WTC11 (cell line): ENCODE results near the gene FOXN3. TPM values are rescaled to one million over a fixed set of nuclear protein-coding genes. Genes with fewer than 3 reads are reported as not detected.

Experiments used
- ATAC-seq: fragments of 200-7000 bp; cut with Tn5 transposase; 2 replicates; pipeline ENCODE4 v1.10.0; 2021; ENCODE audit warnings: mild to moderate bottlenecking, moderate library complexity
- CTCF ChIA-PET: fragments of 300-600 bp; sonication (Branson Sonifier 250); formaldehyde crosslinking; loops from one replicate; lab custom pipeline; 2021; ENCODE audit warnings: antibody characterized with exemption; lab: Charles Lee
- POLR2A ChIA-PET: fragments of 350-600 bp; sonication (Branson Sonifier 250); formaldehyde crosslinking; loops from one replicate; lab custom pipeline; 2021; ENCODE audit warnings: antibody characterized with exemption; lab: Charles Lee
- DNase-seq: peaks from one replicate; pipeline ENCODE4 v3.0.0; 2021; ENCODE audit warnings: low spot score
- H3K27ac Mint-ChIP-seq: 2 replicates; pipeline ENCODE4 v1.8.0; 2021; ENCODE audit warnings: mixed read lengths
- H3K27me3 Mint-ChIP-seq: 2 replicates; pipeline ENCODE4 v1.8.0; 2021; ENCODE audit warnings: low read depth, mild to moderate bottlenecking, moderate library complexity, mixed read lengths
- H3K36me3 Mint-ChIP-seq: 2 replicates; pipeline ENCODE4 v1.8.0; 2021; ENCODE audit warnings: mixed read lengths
- H3K4me1 Mint-ChIP-seq: 2 replicates; pipeline ENCODE4 v1.8.0; 2022; ENCODE audit warnings: mixed read lengths
- H3K4me3 Mint-ChIP-seq: 2 replicates; pipeline ENCODE4 v1.8.0; 2021; ENCODE audit warnings: mild to moderate bottlenecking, moderate library complexity, mixed read lengths
- H3K9me3 Mint-ChIP-seq: 2 replicates; pipeline ENCODE4 v1.8.0; 2021; ENCODE audit warnings: mixed read lengths
- ATF6 ChIP-seq: sonication (generic); formaldehyde crosslinking; IDR thresholded peaks from 2 replicates; pipeline ENCODE4 v1.8.1; 2023; ENCODE audit warnings: mild to moderate bottlenecking, missing genetic modification reagents
- ESRRA ChIP-seq: sonication (generic); formaldehyde crosslinking; IDR thresholded peaks from 2 replicates; pipeline ENCODE4 v1.8.1; 2022; ENCODE audit warnings: mild to moderate bottlenecking, missing genetic modification reagents, borderline replicate concordance
- FOXK1 ChIP-seq: sonication (generic); formaldehyde crosslinking; IDR thresholded peaks from 2 replicates; pipeline ENCODE4 v1.8.0; 2022; ENCODE audit warnings: mild to moderate bottlenecking, moderate library complexity, missing genetic modification reagents
- GABPB1 ChIP-seq: sonication (generic); formaldehyde crosslinking; IDR thresholded peaks from 2 replicates; pipeline ENCODE4 v1.8.1; 2023; ENCODE audit warnings: mild to moderate bottlenecking, missing genetic modification reagents
- GRHL2 ChIP-seq: fragments of 250-450 bp; sonication (Bioruptor Pico); IDR thresholded peaks from 2 replicates; pipeline ENCODE4 v1.8.0; 2022; ENCODE audit warnings: mild to moderate bottlenecking, moderate library complexity; ENCODE audit not compliant: insufficient replicate concordance, severe bottlenecking
- GTF2I ChIP-seq: fragments of 250-450 bp; sonication (Bioruptor Pico); conservative IDR thresholded peaks from 2 replicates; pipeline ENCODE4 v1.4.0; 2021; ENCODE audit warnings: mild to moderate bottlenecking
- HMGA2 ChIP-seq: fragments of 250-450 bp; sonication (Bioruptor Pico); IDR thresholded peaks from 2 replicates; pipeline ENCODE4 v1.4.0; 2021; ENCODE audit warnings: mild to moderate bottlenecking, moderate library complexity
- SP1 ChIP-seq: sonication (generic); formaldehyde crosslinking; conservative IDR thresholded peaks from 2 replicates; pipeline ENCODE4 v1.8.1; 2022; ENCODE audit warnings: missing genetic modification reagents
- ZBTB21 ChIP-seq: sonication (generic); formaldehyde crosslinking; IDR thresholded peaks from 2 replicates; pipeline ENCODE4 v1.8.1; 2023; ENCODE audit warnings: mild to moderate bottlenecking, missing genetic modification reagents, borderline replicate concordance
- ZNF121 ChIP-seq: sonication (generic); formaldehyde crosslinking; IDR thresholded peaks from 2 replicates; pipeline ENCODE4 v1.8.0; 2023; ENCODE audit warnings: missing genetic modification reagents
- total RNA-seq: library from RNA; stranded (reverse); gene quantifications from 3 replicates; pipeline ENCODE4 v1.2.3, GENCODE V29; 2021
- TF ChIP-seq, protein P1 (sequence below): sonication (generic); formaldehyde crosslinking; IDR thresholded peaks from 2 replicates; pipeline ENCODE4 v1.8.1; 2023; ENCODE audit warnings: mild to moderate bottlenecking, missing genetic modification reagents, borderline replicate concordance
- TF ChIP-seq, protein P2 (sequence below): fragments of 250-450 bp; sonication (Bioruptor Pico); IDR thresholded peaks from 2 replicates; pipeline ENCODE4 v1.9.0; 2021; ENCODE audit warnings: mild to moderate bottlenecking, borderline replicate concordance
- TF ChIP-seq, protein P3 (sequence below): sonication (generic); formaldehyde crosslinking; IDR thresholded peaks from 2 replicates; pipeline ENCODE4 v1.8.1; 2022; ENCODE audit warnings: low read depth, missing genetic modification reagents, borderline replicate concordance
- TF ChIP-seq, protein P4 (sequence below): fragments of 200-600 bp; IDR thresholded peaks from 2 replicates; pipeline ENCODE4 v1.8.0; 2022; ENCODE audit warnings: antibody characterized with exemption
- TF ChIP-seq, protein P5 (sequence below): sonication (generic); formaldehyde crosslinking; conservative IDR thresholded peaks from 2 replicates; pipeline ENCODE4 v1.8.1; 2022; ENCODE audit warnings: mild to moderate bottlenecking, missing genetic modification reagents

FOXN3 gene
- total RNA-seq, 1 experiment from 2014 or later = 170 TPM

GRCh38 chr14:89315493-89316470 lies 101.3 kb downstream of the FOXN3 start:
- Mint-ChIP-seq H3K36me3 (peaks cover 48% of the 10 kb centered on the region), H3K4me3 (no peak overlapping the region), H3K27ac (no peak overlapping the region; the same call in 1 of the 2 replicates), H3K27me3 (no peaks in the 10 kb centered on the region), H3K4me1 (peaks cover 52% of the 10 kb centered on the region), H3K9me3 (peaks cover 25% of the 10 kb centered on the region)
- POLR2A ChIA-PET = no interaction called here
- no peak for TF ChIP-seq SP1 (CRISPR knock-in tag)
- TF ChIP-seq ZBTB21 (CRISPR knock-in tag) = no peak
- TF ChIP-seq, protein P1, sequence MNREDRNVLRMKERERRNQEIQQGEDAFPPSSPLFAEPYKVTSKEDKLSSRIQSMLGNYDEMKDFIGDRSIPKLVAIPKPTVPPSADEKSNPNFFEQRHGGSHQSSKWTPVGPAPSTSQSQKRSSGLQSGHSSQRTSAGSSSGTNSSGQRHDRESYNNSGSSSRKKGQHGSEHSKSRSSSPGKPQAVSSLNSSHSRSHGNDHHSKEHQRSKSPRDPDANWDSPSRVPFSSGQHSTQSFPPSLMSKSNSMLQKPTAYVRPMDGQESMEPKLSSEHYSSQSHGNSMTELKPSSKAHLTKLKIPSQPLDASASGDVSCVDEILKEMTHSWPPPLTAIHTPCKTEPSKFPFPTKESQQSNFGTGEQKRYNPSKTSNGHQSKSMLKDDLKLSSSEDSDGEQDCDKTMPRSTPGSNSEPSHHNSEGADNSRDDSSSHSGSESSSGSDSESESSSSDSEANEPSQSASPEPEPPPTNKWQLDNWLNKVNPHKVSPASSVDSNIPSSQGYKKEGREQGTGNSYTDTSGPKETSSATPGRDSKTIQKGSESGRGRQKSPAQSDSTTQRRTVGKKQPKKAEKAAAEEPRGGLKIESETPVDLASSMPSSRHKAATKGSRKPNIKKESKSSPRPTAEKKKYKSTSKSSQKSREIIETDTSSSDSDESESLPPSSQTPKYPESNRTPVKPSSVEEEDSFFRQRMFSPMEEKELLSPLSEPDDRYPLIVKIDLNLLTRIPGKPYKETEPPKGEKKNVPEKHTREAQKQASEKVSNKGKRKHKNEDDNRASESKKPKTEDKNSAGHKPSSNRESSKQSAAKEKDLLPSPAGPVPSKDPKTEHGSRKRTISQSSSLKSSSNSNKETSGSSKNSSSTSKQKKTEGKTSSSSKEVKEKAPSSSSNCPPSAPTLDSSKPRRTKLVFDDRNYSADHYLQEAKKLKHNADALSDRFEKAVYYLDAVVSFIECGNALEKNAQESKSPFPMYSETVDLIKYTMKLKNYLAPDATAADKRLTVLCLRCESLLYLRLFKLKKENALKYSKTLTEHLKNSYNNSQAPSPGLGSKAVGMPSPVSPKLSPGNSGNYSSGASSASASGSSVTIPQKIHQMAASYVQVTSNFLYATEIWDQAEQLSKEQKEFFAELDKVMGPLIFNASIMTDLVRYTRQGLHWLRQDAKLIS (CRISPR knock-in tag) = no peak
- TF ChIP-seq, protein P2, sequence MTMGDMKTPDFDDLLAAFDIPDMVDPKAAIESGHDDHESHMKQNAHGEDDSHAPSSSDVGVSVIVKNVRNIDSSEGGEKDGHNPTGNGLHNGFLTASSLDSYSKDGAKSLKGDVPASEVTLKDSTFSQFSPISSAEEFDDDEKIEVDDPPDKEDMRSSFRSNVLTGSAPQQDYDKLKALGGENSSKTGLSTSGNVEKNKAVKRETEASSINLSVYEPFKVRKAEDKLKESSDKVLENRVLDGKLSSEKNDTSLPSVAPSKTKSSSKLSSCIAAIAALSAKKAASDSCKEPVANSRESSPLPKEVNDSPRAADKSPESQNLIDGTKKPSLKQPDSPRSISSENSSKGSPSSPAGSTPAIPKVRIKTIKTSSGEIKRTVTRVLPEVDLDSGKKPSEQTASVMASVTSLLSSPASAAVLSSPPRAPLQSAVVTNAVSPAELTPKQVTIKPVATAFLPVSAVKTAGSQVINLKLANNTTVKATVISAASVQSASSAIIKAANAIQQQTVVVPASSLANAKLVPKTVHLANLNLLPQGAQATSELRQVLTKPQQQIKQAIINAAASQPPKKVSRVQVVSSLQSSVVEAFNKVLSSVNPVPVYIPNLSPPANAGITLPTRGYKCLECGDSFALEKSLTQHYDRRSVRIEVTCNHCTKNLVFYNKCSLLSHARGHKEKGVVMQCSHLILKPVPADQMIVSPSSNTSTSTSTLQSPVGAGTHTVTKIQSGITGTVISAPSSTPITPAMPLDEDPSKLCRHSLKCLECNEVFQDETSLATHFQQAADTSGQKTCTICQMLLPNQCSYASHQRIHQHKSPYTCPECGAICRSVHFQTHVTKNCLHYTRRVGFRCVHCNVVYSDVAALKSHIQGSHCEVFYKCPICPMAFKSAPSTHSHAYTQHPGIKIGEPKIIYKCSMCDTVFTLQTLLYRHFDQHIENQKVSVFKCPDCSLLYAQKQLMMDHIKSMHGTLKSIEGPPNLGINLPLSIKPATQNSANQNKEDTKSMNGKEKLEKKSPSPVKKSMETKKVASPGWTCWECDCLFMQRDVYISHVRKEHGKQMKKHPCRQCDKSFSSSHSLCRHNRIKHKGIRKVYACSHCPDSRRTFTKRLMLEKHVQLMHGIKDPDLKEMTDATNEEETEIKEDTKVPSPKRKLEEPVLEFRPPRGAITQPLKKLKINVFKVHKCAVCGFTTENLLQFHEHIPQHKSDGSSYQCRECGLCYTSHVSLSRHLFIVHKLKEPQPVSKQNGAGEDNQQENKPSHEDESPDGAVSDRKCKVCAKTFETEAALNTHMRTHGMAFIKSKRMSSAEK (CRISPR knock-in tag) = no peak
- no peak for TF ChIP-seq GABPB1 (CRISPR knock-in tag)
- TF ChIP-seq GRHL2 (CRISPR knock-in tag) = no peak
- no peak for TF ChIP-seq ATF6 (CRISPR knock-in tag)
- no peak for TF ChIP-seq GTF2I
- no peak for TF ChIP-seq ZNF121
- TF ChIP-seq, protein P3, sequence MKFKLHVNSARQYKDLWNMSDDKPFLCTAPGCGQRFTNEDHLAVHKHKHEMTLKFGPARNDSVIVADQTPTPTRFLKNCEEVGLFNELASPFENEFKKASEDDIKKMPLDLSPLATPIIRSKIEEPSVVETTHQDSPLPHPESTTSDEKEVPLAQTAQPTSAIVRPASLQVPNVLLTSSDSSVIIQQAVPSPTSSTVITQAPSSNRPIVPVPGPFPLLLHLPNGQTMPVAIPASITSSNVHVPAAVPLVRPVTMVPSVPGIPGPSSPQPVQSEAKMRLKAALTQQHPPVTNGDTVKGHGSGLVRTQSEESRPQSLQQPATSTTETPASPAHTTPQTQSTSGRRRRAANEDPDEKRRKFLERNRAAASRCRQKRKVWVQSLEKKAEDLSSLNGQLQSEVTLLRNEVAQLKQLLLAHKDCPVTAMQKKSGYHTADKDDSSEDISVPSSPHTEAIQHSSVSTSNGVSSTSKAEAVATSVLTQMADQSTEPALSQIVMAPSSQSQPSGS = no peak
- TF ChIP-seq, protein P4, sequence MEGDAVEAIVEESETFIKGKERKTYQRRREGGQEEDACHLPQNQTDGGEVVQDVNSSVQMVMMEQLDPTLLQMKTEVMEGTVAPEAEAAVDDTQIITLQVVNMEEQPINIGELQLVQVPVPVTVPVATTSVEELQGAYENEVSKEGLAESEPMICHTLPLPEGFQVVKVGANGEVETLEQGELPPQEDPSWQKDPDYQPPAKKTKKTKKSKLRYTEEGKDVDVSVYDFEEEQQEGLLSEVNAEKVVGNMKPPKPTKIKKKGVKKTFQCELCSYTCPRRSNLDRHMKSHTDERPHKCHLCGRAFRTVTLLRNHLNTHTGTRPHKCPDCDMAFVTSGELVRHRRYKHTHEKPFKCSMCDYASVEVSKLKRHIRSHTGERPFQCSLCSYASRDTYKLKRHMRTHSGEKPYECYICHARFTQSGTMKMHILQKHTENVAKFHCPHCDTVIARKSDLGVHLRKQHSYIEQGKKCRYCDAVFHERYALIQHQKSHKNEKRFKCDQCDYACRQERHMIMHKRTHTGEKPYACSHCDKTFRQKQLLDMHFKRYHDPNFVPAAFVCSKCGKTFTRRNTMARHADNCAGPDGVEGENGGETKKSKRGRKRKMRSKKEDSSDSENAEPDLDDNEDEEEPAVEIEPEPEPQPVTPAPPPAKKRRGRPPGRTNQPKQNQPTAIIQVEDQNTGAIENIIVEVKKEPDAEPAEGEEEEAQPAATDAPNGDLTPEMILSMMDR = no peak
- no peak for TF ChIP-seq ESRRA
- TF ChIP-seq, protein P5, sequence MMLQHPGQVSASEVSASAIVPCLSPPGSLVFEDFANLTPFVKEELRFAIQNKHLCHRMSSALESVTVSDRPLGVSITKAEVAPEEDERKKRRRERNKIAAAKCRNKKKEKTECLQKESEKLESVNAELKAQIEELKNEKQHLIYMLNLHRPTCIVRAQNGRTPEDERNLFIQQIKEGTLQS (CRISPR knock-in tag) = no peak
- no peak for TF ChIP-seq FOXK1 (CRISPR knock-in tag)
- TF ChIP-seq HMGA2 (CRISPR knock-in tag) = no peak
- DNase-seq (no peak), ATAC-seq (no peak)
- CTCF ChIA-PET = no interaction called here
